OCI-M2 (cell line): ENCODE data around the gene SEMA3D.

Experiments used
- DNase-seq: peaks from one replicate; lab custom pipeline; 2025; ENCODE audit not compliant: unreplicated experiment; lab: John Stamatoyannopoulos, UW

Gene SEMA3D

GRCh38 chr7:85039196-85039923, 147.5 kb downstream of the SEMA3D start:
- no peak for DNase-seq

GRCh38 chr7:85038466-85038865, 148.4 kb downstream of the SEMA3D start:
- DNase-seq: no peak

GRCh38 chr7:85033263-85033662, 153.6 kb downstream of the SEMA3D start:
- DNase-seq: no peak

- no peak for DNase-seq
Observed at GRCh38 chr7:85031475-85031874, 155.4 kb downstream of the SEMA3D start.

- DNase-seq: no peak
Observed at GRCh38 chr7:85030893-85031292, 156.0 kb downstream of the SEMA3D start.

- no peak for DNase-seq
Observed at GRCh38 chr7:85025312-85025756, 161.5 kb downstream of the SEMA3D start.

GRCh38 chr7:85023916-85024315, 162.9 kb downstream of the SEMA3D start:
- DNase-seq: no peak

GRCh38 chr7:85023066-85023712, 163.7 kb downstream of the SEMA3D start:
- DNase-seq: no peak

GRCh38 chr7:85022064-85022697, 164.7 kb downstream of the SEMA3D start:
- DNase-seq: no peak

GRCh38 chr7:85021101-85021704, 165.7 kb downstream of the SEMA3D start:
- no peak for DNase-seq

GRCh38 chr7:85019778-85020177, 167.1 kb downstream of the SEMA3D start:
- DNase-seq: no peak

- no peak for DNase-seq
Observed at GRCh38 chr7:85019176-85019575, 167.7 kb downstream of the SEMA3D start.

GRCh38 chr7:85018498-85018897, 168.4 kb downstream of the SEMA3D start:
- DNase-seq: no peak

GRCh38 chr7:85016286-85016685, 170.6 kb downstream of the SEMA3D start:
- no peak for DNase-seq

GRCh38 chr7:85014936-85015660, 171.8 kb downstream of the SEMA3D start:
- DNase-seq: no peak

- DNase-seq: no peak
Observed at GRCh38 chr7:85011127-85011526, 175.7 kb downstream of the SEMA3D start.

GRCh38 chr7:85010306-85010705, 176.6 kb downstream of the SEMA3D start:
- DNase-seq: no peak

GRCh38 chr7:85006754-85007153, 180.1 kb downstream of the SEMA3D start:
- DNase-seq: no peak

GRCh38 chr7:85004402-85004801, 182.5 kb downstream of the SEMA3D start:
- DNase-seq: no peak

GRCh38 chr7:85001495-85002345, 185.1 kb downstream of the SEMA3D start:
- no peak for DNase-seq
